ENCODE data around the gene DACT2. TPM values are rescaled to one million over a fixed set of nuclear protein-coding genes. Genes with fewer than 3 reads are reported as not detected.

The DACT2 gene
- total RNA-seq, 1 experiment from 2014 or later = not detected

- H3K36me3 Mint-ChIP-seq (ENCODE audit: insufficient read depth, unreplicated experiment) = no peaks in the 10 kb centered on the region
- intact Hi-C loops (cut with micrococcal nuclease) = no loop called here
- POLR2A ChIA-PET = interaction anchor here (0.6 to 0.9 kb wide), 2 partner anchors 9 to 478 kb away, joined by 3 read pairs; no protein-coding TSS in a partner anchor
- no peaks in the 10 kb centered on the region for H3K9me3 Mint-ChIP-seq (ENCODE audit: unreplicated experiment)
- no peak overlapping the region for H3K4me3 Mint-ChIP-seq (ENCODE audit: unreplicated experiment)
- no peaks in the 10 kb centered on the region for H3K27me3 Mint-ChIP-seq (ENCODE audit: insufficient read depth, unreplicated experiment)
- TF ChIP-seq CTCF (IDR thresholded peaks at IDR 0.05; ENCODE audit: unreplicated experiment) = no peak
- no peak overlapping the region for H3K27ac Mint-ChIP-seq (ENCODE audit: low read depth, unreplicated experiment)
- no TSS peak for BruUV-seq (replicated peaks)
- DNase-seq (ENCODE audit: unreplicated experiment) = no peak
- CTCF ChIA-PET = interaction anchor here (1.2 kb wide), 1 partner anchor 141 kb away, joined by 3 read pairs; no protein-coding TSS in a partner anchor
- H3K4me1 Mint-ChIP-seq (ENCODE audit: insufficient read depth, unreplicated experiment) = no peaks in the 10 kb centered on the region
Measured at GRCh38 chr6:168292826-168293225, 26.8 kb downstream of the DACT2 start.

GRCh38 chr6:168291450-168291849, 28.1 kb downstream of the DACT2 start:
- ChIA-PET CTCF (no interaction called here), POLR2A (no interaction called here)
- TF ChIP-seq CTCF (IDR thresholded peaks at IDR 0.05; ENCODE audit: unreplicated experiment) = no peak
- no TSS peak for BruUV-seq (replicated peaks)
- Mint-ChIP-seq H3K4me1 (ENCODE audit: insufficient read depth, unreplicated experiment) (no peaks in the 10 kb centered on the region), H3K27ac (ENCODE audit: low read depth, unreplicated experiment) (no peak overlapping the region), H3K9me3 (ENCODE audit: unreplicated experiment) (no peaks in the 10 kb centered on the region), H3K36me3 (ENCODE audit: insufficient read depth, unreplicated experiment) (no peaks in the 10 kb centered on the region), H3K27me3 (ENCODE audit: insufficient read depth, unreplicated experiment) (no peaks in the 10 kb centered on the region), H3K4me3 (ENCODE audit: unreplicated experiment) (no peak overlapping the region)
- no peak for DNase-seq (ENCODE audit: unreplicated experiment)
- intact Hi-C loops (cut with micrococcal nuclease) = no loop called here

GRCh38 chr6:168290095-168290494, 29.5 kb downstream of the DACT2 start:
- DNase-seq (ENCODE audit: unreplicated experiment) = no peak
- H3K4me3 Mint-ChIP-seq (ENCODE audit: unreplicated experiment) = no peak overlapping the region
- no peaks in the 10 kb centered on the region for H3K36me3 Mint-ChIP-seq (ENCODE audit: insufficient read depth, unreplicated experiment)
- POLR2A ChIA-PET = no interaction called here
- intact Hi-C loops (cut with micrococcal nuclease) = no loop called here
- CTCF ChIA-PET = no interaction called here
- no peak for TF ChIP-seq CTCF (IDR thresholded peaks at IDR 0.05; ENCODE audit: unreplicated experiment)
- no peaks in the 10 kb centered on the region for H3K27me3 Mint-ChIP-seq (ENCODE audit: insufficient read depth, unreplicated experiment)
- no TSS peak for BruUV-seq (replicated peaks)
- no peak overlapping the region for H3K27ac Mint-ChIP-seq (ENCODE audit: low read depth, unreplicated experiment)
- no peaks in the 10 kb centered on the region for H3K4me1 Mint-ChIP-seq (ENCODE audit: insufficient read depth, unreplicated experiment)
- no peaks in the 10 kb centered on the region for H3K9me3 Mint-ChIP-seq (ENCODE audit: unreplicated experiment)

GRCh38 chr6:168289571-168289962, 30.0 kb downstream of the DACT2 start:
- Mint-ChIP-seq H3K4me3 (ENCODE audit: unreplicated experiment) (no peak overlapping the region), H3K36me3 (ENCODE audit: insufficient read depth, unreplicated experiment) (no peaks in the 10 kb centered on the region), H3K27me3 (ENCODE audit: insufficient read depth, unreplicated experiment) (no peaks in the 10 kb centered on the region), H3K4me1 (ENCODE audit: insufficient read depth, unreplicated experiment) (no peaks in the 10 kb centered on the region), H3K27ac (ENCODE audit: low read depth, unreplicated experiment) (no peak overlapping the region), H3K9me3 (ENCODE audit: unreplicated experiment) (no peaks in the 10 kb centered on the region)
- intact Hi-C loops (cut with micrococcal nuclease) = no loop called here
- no peak for DNase-seq (ENCODE audit: unreplicated experiment)
- BruUV-seq (replicated peaks) = no TSS peak
- no peak for TF ChIP-seq CTCF (IDR thresholded peaks at IDR 0.05; ENCODE audit: unreplicated experiment)
- ChIA-PET POLR2A (interaction anchor here (1.1 kb wide), 1 partner anchor 9 kb away, joined by 3 read pairs; no protein-coding TSS in a partner anchor), CTCF (no interaction called here)

All from MCF 10A (cell line).